ENCODE results near the gene AMZ1. TPM values are rescaled to one million over a fixed set of nuclear protein-coding genes. Genes with fewer than 3 reads are reported as not detected.
A peak's percentile ranks its signal among the peaks of the same experiment; 100 is the strongest.

AMZ1 gene
- total RNA-seq, 1 experiment from 2014 or later, result 0.85 TPM

DNA sequence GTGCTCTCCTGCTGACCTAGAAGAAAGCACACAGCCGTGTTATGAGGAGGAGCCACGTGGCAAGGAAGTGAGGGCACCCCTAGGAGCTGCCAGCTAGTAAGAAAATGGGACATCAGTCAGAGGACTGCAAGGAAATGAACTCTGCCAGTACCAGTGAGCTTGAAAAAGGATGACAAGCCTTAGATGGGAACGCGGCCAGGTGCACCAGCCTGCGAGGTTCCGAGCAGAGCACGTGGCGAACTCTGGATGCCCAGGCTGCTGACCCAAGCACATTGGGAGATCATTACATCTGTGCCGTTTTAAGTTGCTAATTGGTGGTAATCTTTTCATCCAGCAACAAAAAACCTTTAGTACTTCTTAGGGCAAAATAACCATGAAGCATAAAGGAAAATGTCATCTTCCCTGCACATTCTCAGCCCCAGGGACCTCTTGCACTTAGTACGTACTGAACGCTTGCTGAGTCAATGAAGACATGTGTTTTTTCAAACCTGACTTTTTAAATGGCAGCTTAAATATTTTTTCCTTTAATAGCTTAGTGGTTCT lies 69.4 kb downstream of the AMZ1 start (continued):
- TF ChIP-seq, protein P1, sequence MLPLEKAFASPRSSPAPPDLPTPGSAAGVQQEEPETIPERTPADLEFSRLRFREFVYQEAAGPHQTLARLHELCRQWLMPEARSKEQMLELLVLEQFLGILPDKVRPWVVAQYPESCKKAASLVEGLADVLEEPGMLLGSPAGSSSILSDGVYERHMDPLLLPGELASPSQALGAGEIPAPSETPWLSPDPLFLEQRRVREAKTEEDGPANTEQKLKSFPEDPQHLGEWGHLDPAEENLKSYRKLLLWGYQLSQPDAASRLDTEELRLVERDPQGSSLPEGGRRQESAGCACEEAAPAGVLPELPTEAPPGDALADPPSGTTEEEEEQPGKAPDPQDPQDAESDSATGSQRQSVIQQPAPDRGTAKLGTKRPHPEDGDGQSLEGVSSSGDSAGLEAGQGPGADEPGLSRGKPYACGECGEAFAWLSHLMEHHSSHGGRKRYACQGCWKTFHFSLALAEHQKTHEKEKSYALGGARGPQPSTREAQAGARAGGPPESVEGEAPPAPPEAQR (CRISPR knock-in tag; IDR thresholded peaks at IDR 0.05), result no peak
- TF ChIP-seq ZNF396 (CRISPR knock-in tag; IDR thresholded peaks at IDR 0.05; ENCODE audit: borderline replicate concordance), result no peak
- TF ChIP-seq, protein P2, sequence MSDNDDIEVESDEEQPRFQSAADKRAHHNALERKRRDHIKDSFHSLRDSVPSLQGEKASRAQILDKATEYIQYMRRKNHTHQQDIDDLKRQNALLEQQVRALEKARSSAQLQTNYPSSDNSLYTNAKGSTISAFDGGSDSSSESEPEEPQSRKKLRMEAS (CRISPR knock-in tag; IDR thresholded peaks at IDR 0.05), result no peak
- no peak for TF ChIP-seq FOXK1 (CRISPR knock-in tag; IDR thresholded peaks at IDR 0.05)
- no peak for TF ChIP-seq ELF4 (CRISPR knock-in tag; IDR thresholded peaks at IDR 0.05; ENCODE audit: low read depth)
- TF ChIP-seq SOX15 (CRISPR knock-in tag; IDR thresholded peaks at IDR 0.05), result no peak

DNA sequence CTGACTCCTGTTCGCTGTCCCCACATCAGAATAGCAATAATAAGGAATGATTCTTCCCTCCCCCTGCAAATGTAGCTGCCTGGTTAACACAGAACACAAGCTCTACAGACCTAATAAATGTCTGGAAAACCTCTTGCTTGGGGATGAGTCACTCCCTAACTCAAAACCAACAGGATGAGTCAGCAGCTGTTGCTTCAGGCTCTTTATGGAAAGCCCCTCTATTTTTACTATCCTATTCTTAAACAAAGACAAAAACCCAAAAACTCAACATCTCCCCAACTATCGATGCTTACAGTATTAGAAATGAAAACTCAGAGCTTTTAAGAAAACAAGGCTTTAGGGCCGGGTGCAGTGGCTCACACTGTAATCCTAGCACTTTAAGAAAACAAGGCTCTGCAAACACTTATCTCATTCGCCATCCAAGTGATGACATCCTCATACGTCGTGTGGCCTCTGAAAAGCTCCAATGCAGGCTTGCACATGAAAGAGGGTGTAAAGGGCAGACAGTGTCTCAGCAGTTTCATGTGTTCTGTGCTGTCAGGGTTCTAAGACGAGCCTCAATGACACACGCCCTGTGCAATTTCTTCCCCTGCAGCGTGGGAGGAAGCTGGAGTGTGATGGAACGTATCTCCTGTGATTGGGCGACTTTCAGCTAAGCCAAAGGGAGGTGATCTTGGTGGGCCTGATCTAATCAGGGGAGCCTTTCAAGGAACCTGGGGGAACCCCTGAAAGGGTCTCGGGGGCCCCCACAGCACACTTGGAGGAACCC lies 70.1 kb downstream of the AMZ1 start:
- peaks cover 32% of the 10 kb centered on the region for H3K36me3 Mint-ChIP-seq
- ChIA-PET POLR2A (no interaction called here), CTCF (interaction anchor here (0.5 to 1.8 kb wide), 6 partner anchors 18 to 77 kb away, joined by 3 to 11 read pairs (median 4); no protein-coding TSS in a partner anchor)
- H3K4me3 Mint-ChIP-seq, result no peak overlapping the region
- no peak for ATAC-seq
- DNase-seq (ENCODE audit: low spot score), result no peak
- peaks cover 3% of the 10 kb centered on the region; the same call in 1 of the 2 replicates for H3K9me3 Mint-ChIP-seq
- TF ChIP-seq GABPB1 (CRISPR knock-in tag; IDR thresholded peaks at IDR 0.05) (peak; percentile 31; the same call in 1 of the 2 replicates), GTF2I (CRISPR knock-in tag; conservative IDR thresholded peaks at IDR 0.05) (no peak)
- peaks cover 43% of the 10 kb centered on the region for H3K4me1 Mint-ChIP-seq
- H3K27me3 Mint-ChIP-seq (ENCODE audit: low read depth), result no peaks in the 10 kb centered on the region
- H3K27ac Mint-ChIP-seq, result peak overlapping the region; percentile 21

DNA sequence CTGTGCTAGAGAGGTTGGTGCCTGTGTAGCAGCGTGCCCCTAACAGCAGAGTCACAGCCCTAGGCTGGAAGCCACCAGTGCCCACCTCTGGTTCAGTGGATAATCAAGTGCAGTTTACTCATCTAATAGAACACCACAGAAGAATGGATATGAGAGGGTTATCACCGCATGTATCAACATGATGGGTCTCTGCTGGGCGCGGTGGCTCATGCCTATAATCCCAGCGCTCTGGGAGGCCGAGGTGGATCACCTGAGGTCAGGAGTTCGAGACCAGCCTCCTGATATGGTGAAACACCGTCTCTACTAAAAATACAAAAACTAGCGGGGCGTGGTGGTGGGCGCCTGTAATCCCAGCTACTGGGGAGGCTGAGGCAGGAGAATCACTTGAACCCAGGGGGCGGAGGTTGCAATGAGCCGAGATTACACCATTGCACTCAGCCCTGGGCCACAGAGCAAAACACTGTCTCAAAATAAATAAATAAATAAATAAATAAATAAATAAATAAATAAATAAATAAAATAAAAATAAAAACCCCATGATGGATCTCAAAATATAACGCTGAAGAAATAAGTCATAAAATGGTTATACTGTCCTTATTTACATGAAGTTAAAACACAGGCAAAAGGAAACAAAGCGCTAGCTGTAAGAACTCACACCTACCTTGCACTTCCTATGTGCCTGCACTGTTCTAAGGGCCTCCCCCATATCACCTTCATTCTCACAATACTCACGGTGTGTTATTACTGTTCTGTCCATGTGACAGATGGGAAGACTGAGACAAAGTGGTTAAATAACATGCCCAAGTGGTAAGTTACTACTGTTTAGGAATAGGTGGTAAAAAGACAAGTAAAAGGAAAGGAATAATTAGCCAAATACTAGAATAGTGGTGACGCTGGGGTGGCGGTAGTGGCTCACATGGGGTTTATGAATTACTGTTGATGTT lies 70.9 kb downstream of the AMZ1 start:
- TF ChIP-seq SMAD4 (CRISPR knock-in tag; IDR thresholded peaks at IDR 0.05), result no peak
- TF ChIP-seq TEAD1 (CRISPR knock-in tag; IDR thresholded peaks at IDR 0.05), result no peak
- peak; percentile 73; the same call in 1 of the 2 replicates for TF ChIP-seq HMGA2 (CRISPR knock-in tag; IDR thresholded peaks at IDR 0.05)
- TF ChIP-seq, protein P3, sequence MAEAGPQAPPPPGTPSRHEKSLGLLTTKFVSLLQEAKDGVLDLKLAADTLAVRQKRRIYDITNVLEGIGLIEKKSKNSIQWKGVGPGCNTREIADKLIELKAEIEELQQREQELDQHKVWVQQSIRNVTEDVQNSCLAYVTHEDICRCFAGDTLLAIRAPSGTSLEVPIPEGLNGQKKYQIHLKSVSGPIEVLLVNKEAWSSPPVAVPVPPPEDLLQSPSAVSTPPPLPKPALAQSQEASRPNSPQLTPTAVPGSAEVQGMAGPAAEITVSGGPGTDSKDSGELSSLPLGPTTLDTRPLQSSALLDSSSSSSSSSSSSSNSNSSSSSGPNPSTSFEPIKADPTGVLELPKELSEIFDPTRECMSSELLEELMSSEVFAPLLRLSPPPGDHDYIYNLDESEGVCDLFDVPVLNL (CRISPR knock-in tag; IDR thresholded peaks at IDR 0.05; ENCODE audit: borderline replicate concordance, low read depth), result no peak
- TF ChIP-seq, protein P4, sequence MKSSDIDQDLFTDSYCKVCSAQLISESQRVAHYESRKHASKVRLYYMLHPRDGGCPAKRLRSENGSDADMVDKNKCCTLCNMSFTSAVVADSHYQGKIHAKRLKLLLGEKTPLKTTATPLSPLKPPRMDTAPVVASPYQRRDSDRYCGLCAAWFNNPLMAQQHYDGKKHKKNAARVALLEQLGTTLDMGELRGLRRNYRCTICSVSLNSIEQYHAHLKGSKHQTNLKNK (CRISPR knock-in tag; IDR thresholded peaks at IDR 0.05), result no peak
- DNase-seq (ENCODE audit: low spot score) (no peak), ATAC-seq (no peak)
- Mint-ChIP-seq H3K27ac (peak overlapping the region; percentile 46; the same call in 1 of the 2 replicates), H3K9me3 (peaks cover 3% of the 10 kb centered on the region; the same call in 1 of the 2 replicates), H3K4me1 (peaks cover 49% of the 10 kb centered on the region), H3K36me3 (peaks cover 30% of the 10 kb centered on the region), H3K27me3 (ENCODE audit: low read depth) (no peaks in the 10 kb centered on the region), H3K4me3 (no peak overlapping the region)
- ChIA-PET CTCF (interaction anchor here (1.2 to 2.2 kb wide), 9 partner anchors 19 to 106 kb away, joined by 3 to 15 read pairs (median 6); no protein-coding TSS in a partner anchor), POLR2A (no interaction called here)

DNA sequence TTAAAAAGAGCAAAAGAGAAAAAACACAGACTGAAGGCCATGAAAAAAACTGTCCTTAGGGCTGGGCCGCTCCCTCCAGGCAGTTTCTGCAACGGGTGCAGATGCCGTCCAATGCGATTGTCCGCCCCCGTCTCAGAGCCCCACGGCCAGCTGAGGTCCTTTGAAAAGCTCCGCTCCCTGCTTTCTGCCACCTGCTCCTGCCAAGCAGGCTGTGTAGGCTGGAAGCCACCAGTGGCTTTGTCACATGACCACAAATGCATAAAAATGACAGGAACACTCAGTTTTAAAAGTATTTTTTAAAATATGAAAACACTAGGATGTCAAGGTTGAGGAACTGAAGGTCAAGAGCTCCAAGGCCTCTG lies 71.7 kb downstream of the AMZ1 start:
- H3K36me3 Mint-ChIP-seq, result peaks cover 35% of the 10 kb centered on the region
- H3K27ac Mint-ChIP-seq, result peak overlapping the region; percentile 58; the same call in 1 of the 2 replicates
- H3K9me3 Mint-ChIP-seq, result peaks cover 3% of the 10 kb centered on the region; the same call in 1 of the 2 replicates
- H3K4me1 Mint-ChIP-seq, result peaks cover 52% of the 10 kb centered on the region
- DNase-seq (ENCODE audit: low spot score) (no peak), ATAC-seq (no peak)
- H3K27me3 Mint-ChIP-seq (ENCODE audit: low read depth), result no peaks in the 10 kb centered on the region
- no peak overlapping the region for H3K4me3 Mint-ChIP-seq
- ChIA-PET POLR2A (no interaction called here), CTCF (interaction anchor here (1.2 to 2.2 kb wide), 7 partner anchors 10 to 121 kb away, joined by 3 to 15 read pairs (median 7); no protein-coding TSS in a partner anchor)
- TF ChIP-seq, protein P1 (CRISPR knock-in tag; IDR thresholded peaks at IDR 0.05), result no peak
- TF ChIP-seq ZNF396 (CRISPR knock-in tag; IDR thresholded peaks at IDR 0.05; ENCODE audit: borderline replicate concordance) (no peak), JAZF1 (CRISPR knock-in tag; IDR thresholded peaks at IDR 0.05) (no peak), RORB (CRISPR knock-in tag; IDR thresholded peaks at IDR 0.05) (no peak)
- TF ChIP-seq, protein P5, sequence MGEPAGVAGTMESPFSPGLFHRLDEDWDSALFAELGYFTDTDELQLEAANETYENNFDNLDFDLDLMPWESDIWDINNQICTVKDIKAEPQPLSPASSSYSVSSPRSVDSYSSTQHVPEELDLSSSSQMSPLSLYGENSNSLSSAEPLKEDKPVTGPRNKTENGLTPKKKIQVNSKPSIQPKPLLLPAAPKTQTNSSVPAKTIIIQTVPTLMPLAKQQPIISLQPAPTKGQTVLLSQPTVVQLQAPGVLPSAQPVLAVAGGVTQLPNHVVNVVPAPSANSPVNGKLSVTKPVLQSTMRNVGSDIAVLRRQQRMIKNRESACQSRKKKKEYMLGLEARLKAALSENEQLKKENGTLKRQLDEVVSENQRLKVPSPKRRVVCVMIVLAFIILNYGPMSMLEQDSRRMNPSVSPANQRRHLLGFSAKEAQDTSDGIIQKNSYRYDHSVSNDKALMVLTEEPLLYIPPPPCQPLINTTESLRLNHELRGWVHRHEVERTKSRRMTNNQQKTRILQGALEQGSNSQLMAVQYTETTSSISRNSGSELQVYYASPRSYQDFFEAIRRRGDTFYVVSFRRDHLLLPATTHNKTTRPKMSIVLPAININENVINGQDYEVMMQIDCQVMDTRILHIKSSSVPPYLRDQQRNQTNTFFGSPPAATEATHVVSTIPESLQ (CRISPR knock-in tag; IDR thresholded peaks at IDR 0.05), result no peak
- TF ChIP-seq, protein P6, sequence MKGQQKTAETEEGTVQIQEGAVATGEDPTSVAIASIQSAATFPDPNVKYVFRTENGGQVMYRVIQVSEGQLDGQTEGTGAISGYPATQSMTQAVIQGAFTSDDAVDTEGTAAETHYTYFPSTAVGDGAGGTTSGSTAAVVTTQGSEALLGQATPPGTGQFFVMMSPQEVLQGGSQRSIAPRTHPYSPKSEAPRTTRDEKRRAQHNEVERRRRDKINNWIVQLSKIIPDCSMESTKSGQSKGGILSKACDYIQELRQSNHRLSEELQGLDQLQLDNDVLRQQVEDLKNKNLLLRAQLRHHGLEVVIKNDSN (CRISPR knock-in tag; IDR thresholded peaks at IDR 0.05), result no peak
